ENCODE results near the gene GRIA1. TPM values are rescaled to one million over a fixed set of nuclear protein-coding genes. Genes with fewer than 3 reads are reported as not detected.

GRIA1 gene
- total and polyA plus RNA-seq, 8 donors, result 0.04 to 0.22 (median 0.05) TPM; not detected in 3

GRCh38 chr5:153799466-153799865 is 309.0 kb downstream of the GRIA1 start:
- WGBS, 2 donors, result 61 to 75% methylated on average over 2 of the region's 2 CpGs
- FAIRE-seq (no peak), DNase-seq (no peak)

DNA sequence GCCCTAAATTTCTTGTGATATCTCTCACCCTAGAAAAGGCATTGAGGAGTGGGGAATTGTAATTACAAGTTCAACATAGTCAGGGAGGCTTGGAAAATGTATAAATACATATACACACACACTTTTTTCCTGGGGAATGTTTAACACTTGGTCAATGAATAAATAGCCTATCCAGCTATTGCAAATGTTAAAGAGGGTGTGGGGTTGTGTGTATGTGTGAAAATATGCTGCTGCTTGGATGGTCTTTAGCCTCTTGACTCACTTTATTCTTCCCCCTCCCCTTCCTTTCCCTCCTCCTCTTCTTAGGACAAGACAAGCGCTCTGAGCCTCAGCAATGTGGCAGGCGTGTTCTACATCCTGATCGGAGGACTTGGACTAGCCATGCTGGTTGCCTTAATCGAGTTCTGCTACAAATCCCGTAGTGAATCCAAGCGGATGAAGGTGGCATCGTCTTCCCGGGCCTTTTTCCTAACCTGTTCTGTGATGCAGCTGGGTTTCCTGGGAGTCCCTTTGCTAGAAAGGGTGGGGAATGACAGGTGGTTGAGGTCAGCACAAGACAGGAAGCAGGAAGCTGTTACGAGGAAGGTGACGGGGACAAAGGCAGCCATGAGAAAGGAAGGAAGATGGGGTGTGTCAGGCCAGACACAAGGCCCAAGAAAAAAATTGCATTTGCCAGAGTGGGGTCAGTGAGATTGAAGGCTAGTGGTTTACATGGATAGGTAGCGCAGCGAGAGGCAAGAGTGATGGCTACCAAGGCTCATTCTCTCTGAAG is 311.8 kb downstream of the GRIA1 start:
- ATAC-seq (no peak), FAIRE-seq (no peak), DNase-seq (no peak)
- no peaks in the 10 kb centered on the region for H3K4me1 ChIP-seq
- 70 to 77% methylated on average over 12 of the region's 12 CpGs for WGBS, 2 donors
- H3K27me3 ChIP-seq, result no peaks in the 10 kb centered on the region
- H3K4me3 ChIP-seq, result no peak overlapping the region
- H3K9me3 ChIP-seq, result no peaks in the 10 kb centered on the region
- no peak overlapping the region for H3K27ac ChIP-seq
- H3K36me3 ChIP-seq, result no peaks in the 10 kb centered on the region
- no peak for TF ChIP-seq CTCF (IDR thresholded peaks at IDR 0.05)
- intact Hi-C loops (cut with DNase I), result no loop called here

More at GRCh38 chr5:153799466-153799865, 309.0 kb downstream of the GRIA1 start:
- H3K27ac ChIP-seq, result no peak overlapping the region
- no peaks in the 10 kb centered on the region for H3K4me1 ChIP-seq
- no peak for TF ChIP-seq CTCF (IDR thresholded peaks at IDR 0.05)
- ATAC-seq, result no peak
- intact Hi-C loops (cut with DNase I), result no loop called here
- no peaks in the 10 kb centered on the region for H3K27me3 ChIP-seq
- no peak overlapping the region for H3K4me3 ChIP-seq
- H3K9me3 ChIP-seq, result no peaks in the 10 kb centered on the region
- H3K36me3 ChIP-seq, result no peaks in the 10 kb centered on the region

- H3K36me3 ChIP-seq, result no peaks in the 10 kb centered on the region
- H3K4me3 ChIP-seq, result no peak overlapping the region
- no peak for ATAC-seq
- H3K27ac ChIP-seq, result no peak overlapping the region
- no peaks in the 10 kb centered on the region for H3K4me1 ChIP-seq
- TF ChIP-seq CTCF (IDR thresholded peaks at IDR 0.05), result no peak
- H3K9me3 ChIP-seq, result no peaks in the 10 kb centered on the region
- 42 to 60% methylated on average over 2 of the region's 2 CpGs for WGBS, 2 donors
- H3K27me3 ChIP-seq, result no peaks in the 10 kb centered on the region
- no peak for FAIRE-seq
- DNase-seq, result no peak
- intact Hi-C loops (cut with DNase I), result no loop called here
These were observed 317.3 kb downstream of the GRIA1 start for GRCh38 chr5:153807801-153808200.

DNA sequence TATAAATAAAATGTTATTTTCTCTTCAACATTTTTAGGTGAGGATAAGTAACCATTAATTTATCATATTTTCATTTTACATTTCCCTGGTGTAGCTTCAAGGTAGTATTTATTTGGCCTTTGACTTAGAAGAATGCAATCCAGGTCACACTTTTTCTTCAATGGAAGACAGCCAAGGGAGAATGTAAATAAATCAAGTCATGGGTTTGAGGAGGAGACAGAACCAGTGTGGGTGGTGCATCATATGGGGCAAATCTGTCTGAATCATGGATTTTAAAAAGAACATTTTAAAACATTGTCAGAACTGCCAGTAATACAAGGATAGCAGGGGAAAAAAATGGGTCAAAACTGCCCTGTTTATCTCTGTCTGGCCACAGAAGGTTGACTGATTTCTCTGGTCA is 318.7 kb downstream of the GRIA1 start:
- H3K9me3 ChIP-seq, result no peaks in the 10 kb centered on the region
- H3K27ac ChIP-seq, result no peak overlapping the region
- DNase-seq (no peak), FAIRE-seq (no peak), ATAC-seq (no peak)
- intact Hi-C loops (cut with DNase I), result no loop called here
- H3K27me3 ChIP-seq, result no peaks in the 10 kb centered on the region
- no peaks in the 10 kb centered on the region for H3K36me3 ChIP-seq
- no peak for TF ChIP-seq CTCF (IDR thresholded peaks at IDR 0.05)
- H3K4me3 ChIP-seq, result no peak overlapping the region
- H3K4me1 ChIP-seq, result no peaks in the 10 kb centered on the region

GRCh38 chr5:153813901-153814300 is 323.4 kb downstream of the GRIA1 start:
- Histone ChIP-seq H3K4me1 (no peaks in the 10 kb centered on the region), H3K27me3 (no peaks in the 10 kb centered on the region), H3K4me3 (no peak overlapping the region), H3K36me3 (no peaks in the 10 kb centered on the region), H3K9me3 (no peaks in the 10 kb centered on the region), H3K27ac (no peak overlapping the region)
- 42 to 60% methylated on average over 4 of the region's 4 CpGs for WGBS, 2 donors
- no peak for TF ChIP-seq CTCF (IDR thresholded peaks at IDR 0.05)
- DNase-seq (no peak), FAIRE-seq (no peak), ATAC-seq (no peak)
- intact Hi-C loops (cut with DNase I), result no loop called here
